Adrenal gland (tissue), 12 donors: ENCODE measurements around the gene OSBP2. TPM values are rescaled to one million over a fixed set of nuclear protein-coding genes. Genes with fewer than 3 reads are reported as not detected.
A peak's percentile ranks its signal among the peaks of the same experiment; 100 is the strongest.

ENCODE experiments used
- DNase-seq, 7 donors: peaks; one replicate each; pipeline ENCODE4 v3.0.0-alpha.2; 2019 to 2020
- H3K27ac ChIP-seq, 5 donors: fragments of 200-600 bp; sonication (generic) in 4 of 5; 1 replicate in 3 of 5; 2 replicates in 2 of 5; pipeline versions ENCODE4 v1.5.1 to v1.8.0; 2016 to 2020; ENCODE audit warnings: mild to moderate bottlenecking in 1 of 5
- H3K27me3 ChIP-seq: fragments of 200-600 bp; 2 replicates; pipeline ENCODE4 v1.8.0; 2021
- H3K36me3 ChIP-seq, 2 donors: fragments of 200-600 bp; replicated peaks in 1 of 2; 1 replicate in 1 of 2; 2 replicates in 1 of 2; pipeline versions ENCODE4 v1.5.1 to v1.8.0; 2018 to 2022
- H3K4me1 ChIP-seq, 2 donors: fragments of 200-600 bp; replicated peaks in 1 of 2; 1 replicate in 1 of 2; 2 replicates in 1 of 2; pipeline versions ENCODE4 v1.5.1 to v1.8.0; 2018 to 2021
- H3K4me3 ChIP-seq, 4 donors: fragments of 200-600 bp; sonication (generic) in 3 of 4; one replicate each; pipeline ENCODE4 v1.5.1; 2016 to 2018
- H3K9me3 ChIP-seq, 3 donors: fragments of 200-600 bp; sonication (generic) in 1 of 3; replicated peaks in 1 of 3; 1 replicate in 2 of 3; 2 replicates in 1 of 3; pipeline versions ENCODE4 v1.5.1 to v1.8.0; 2016 to 2021
- CTCF ChIP-seq, 6 experiments: fragments of 450-650 bp in 4 of 6; fragments of 200-600 bp in 2 of 6; sonication (generic) in 1 of 6; IDR thresholded peaks; 1 replicate in 5 of 6; 2 replicates in 1 of 6; pipeline versions ENCODE4 v1.5.1 to v1.8.0; 2016 to 2021; ENCODE audit warnings: antibody characterized with exemption in 6 of 6, mild to moderate bottlenecking in 2 of 6, moderate library complexity in 1 of 6
- POLR2A ChIP-seq, 2 donors: fragments of 450-650 bp; IDR thresholded peaks; one replicate each; pipeline ENCODE4 v1.6.1; 2017; ENCODE audit warnings: antibody characterized with exemption in 2 of 2, mild to moderate bottlenecking in 2 of 2, moderate library complexity in 1 of 2
- WGBS, 4 donors: extraction: QIAGEN DNeasy Blood & Tissue Kit in 2 of 4; methylation state at CpG; one replicate each; pipeline versions ENCODE4 v1.1.5 to v1.1.7; 2013 to 2017; 5-methylcytosine and 5-hydroxymethylcytosine counted together
- intact Hi-C, 2 donors: fragments of 100-400 bp; cut with DNase I; formaldehyde crosslinking; loops; one replicate each; pipeline versions ENCODE4 v1.14.1 to v1.15.0; 2022 to 2023
- polyA plus RNA-seq, 3 donors: library from polyadenylated mRNA; stranded (reverse); fragments of 200-250 nt in 2 of 3; fragments of 350-450 nt in 1 of 3; fragmentation: Illumina TruSeq in 1 of 3; extraction: RNeasy Lipid Tissue Mini Kit (QIAGEN cat#74804) in 1 of 3; gene quantifications; one replicate each; pipeline ENCODE4 v1.2.3, GENCODE V29; 2013 to 2014
- total RNA-seq, 9 donors: library from RNA; depleted of rRNA in 4 of 9; stranded (reverse); fragments of >200 nt in 4 of 9; fragments of 120-200 nt in 1 of 9; fragmentation: NEBNext Ultra II Directional in 1 of 9; extraction: Animal tissue kit (Norgen Biotek cat#: 25700) in 1 of 9; gene quantifications; one replicate each; pipeline versions ENCODE4 v1.1.0 to v1.2.4, GENCODE V29; 2013 to 2023
- donor health status: healthy with polysubstance abuse.
- donor health status: Bipolar disorder and iron deficiency.
- donor health status: DM: yes; HTN: yes; CAD: no.
- donor health status: DM: no; HTN: no; CAD: no.
- donor health status: DM: no; HTN: no; CAD: no.
- donor health status: DM: yes; HTN: yes; CAD: no.

OSBP2 gene
- total and polyA plus RNA-seq, 12 donors: 7.3 to 35.6 (median 19.7) TPM

DNA sequence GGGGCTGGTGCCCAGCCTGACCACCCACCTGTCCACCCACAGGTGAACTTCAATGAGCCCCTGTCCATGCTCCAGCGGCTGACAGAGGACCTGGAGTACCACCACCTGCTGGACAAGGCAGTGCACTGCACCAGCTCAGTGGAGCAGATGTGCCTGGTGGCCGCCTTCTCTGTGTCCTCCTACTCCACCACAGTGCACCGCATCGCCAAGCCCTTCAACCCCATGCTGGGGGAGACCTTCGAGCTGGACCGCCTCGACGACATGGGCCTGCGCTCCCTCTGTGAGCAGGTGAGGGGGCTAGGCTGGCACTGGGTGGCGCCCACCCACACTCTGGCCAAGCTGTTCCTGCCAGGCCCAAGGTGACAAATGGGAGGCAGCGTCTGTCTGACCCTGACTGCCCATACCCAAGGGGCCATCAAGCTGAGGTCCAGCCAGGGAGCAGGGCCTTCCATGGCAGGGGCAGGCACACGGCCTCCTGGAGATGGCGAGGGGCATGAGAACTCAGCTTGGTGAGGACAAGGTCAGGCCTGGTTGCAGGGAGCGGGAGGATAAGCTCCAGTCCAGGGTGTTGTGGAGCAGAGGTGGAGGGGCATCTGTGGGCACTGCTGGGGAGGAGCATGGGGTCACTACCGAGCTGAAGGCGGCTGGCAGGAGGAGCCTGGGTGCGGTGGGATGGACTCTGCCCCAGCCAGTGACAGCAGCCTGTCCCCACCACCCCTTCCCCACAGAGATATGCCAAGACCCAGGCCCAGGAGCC, 196.2 kb downstream of the OSBP2 start:
- peak in 4 of 7 donors; percentile 36 to 75 (median 53) for DNase-seq
- WGBS, 4 donors: 77 to 83% (median 80%) methylated on average over 6 to 17 of the region's 17 CpGs
- intact Hi-C loops: no loop called here

DNA sequence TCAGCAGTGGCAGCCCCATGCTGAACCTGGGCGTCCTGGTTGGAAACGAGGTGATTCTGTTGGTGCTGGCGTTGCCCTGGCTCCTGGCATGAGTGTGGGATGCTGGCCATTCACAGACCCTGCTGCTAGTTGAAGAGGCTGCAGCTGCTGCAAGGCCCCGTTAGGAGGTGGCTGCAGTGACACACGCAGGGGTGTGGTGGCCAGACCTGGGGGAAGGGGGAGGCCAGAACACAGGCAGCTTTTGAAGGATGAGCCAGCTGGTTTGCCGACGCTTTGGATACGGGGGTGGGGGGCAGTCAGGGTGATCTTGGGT, 196.7 kb downstream of the OSBP2 start:
- H3K27me3 ChIP-seq: no peaks in the 10 kb centered on the region
- intact Hi-C loops: no loop called here
- H3K4me3 ChIP-seq: no peak overlapping the region
- no peak overlapping the region for H3K27ac ChIP-seq
- peak in 2 of 7 donors; percentile 7 to 39 for DNase-seq
- no peaks in the 10 kb centered on the region for H3K9me3 ChIP-seq
- no peaks in the 10 kb centered on the region for H3K4me1 ChIP-seq
- TF ChIP-seq CTCF (IDR thresholded peaks at IDR 0.05) (no peak), POLR2A (IDR thresholded peaks at IDR 0.05) (no peak)
- WGBS, 4 donors: 60 to 95% (median 86%) methylated on average over 1 to 8 of the region's 8 CpGs; no CpG with 5 or more reads in 1 of the 4 donors
- H3K36me3 ChIP-seq: peaks cover 0 to 8% of the 10 kb centered on the region in 2 donors

More for the DNA sequence above, 196.2 kb downstream of the OSBP2 start:
- Histone ChIP-seq H3K36me3 (peaks cover 0 to 8% of the 10 kb centered on the region in 2 donors), H3K27ac (no peak overlapping the region), H3K9me3 (no peaks in the 10 kb centered on the region), H3K4me3 (no peak overlapping the region), H3K4me1 (no peaks in the 10 kb centered on the region), H3K27me3 (no peaks in the 10 kb centered on the region)
- TF ChIP-seq CTCF (IDR thresholded peaks at IDR 0.05) (peak; percentile 62 to 74 (median 70)), POLR2A (IDR thresholded peaks at IDR 0.05) (no peak)

DNA sequence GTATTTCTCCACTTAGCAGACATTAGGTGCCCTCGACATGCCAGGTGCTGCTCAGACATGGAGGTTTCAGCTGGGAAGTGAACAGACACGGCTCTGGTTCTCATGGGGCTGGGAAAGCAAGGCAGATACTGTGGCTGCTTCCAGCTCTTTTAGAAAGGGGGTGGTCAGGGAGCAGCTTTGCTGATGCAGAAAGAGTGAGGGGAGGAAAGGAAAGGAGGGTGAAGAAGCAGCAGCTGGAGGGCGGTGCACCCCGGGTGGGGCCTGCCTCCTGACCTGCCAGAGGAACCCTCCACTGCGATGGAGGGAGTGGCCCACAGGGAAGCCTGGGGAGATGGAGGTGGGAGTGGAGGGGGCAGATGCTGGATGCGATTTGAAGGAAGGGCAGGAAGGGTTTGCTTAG, 197.1 kb downstream of the OSBP2 start:
- DNase-seq: no peak
- Histone ChIP-seq H3K4me3 (no peak overlapping the region), H3K36me3 (peaks cover 0 to 8% of the 10 kb centered on the region in 2 donors), H3K27ac (no peak overlapping the region), H3K4me1 (no peaks in the 10 kb centered on the region), H3K9me3 (no peaks in the 10 kb centered on the region), H3K27me3 (no peaks in the 10 kb centered on the region)
- 86 to 91% (median 88%) methylated on average over 6 of the region's 6 CpGs for WGBS, 4 donors
- intact Hi-C loops: no loop called here
- TF ChIP-seq POLR2A (IDR thresholded peaks at IDR 0.05) (no peak), CTCF (IDR thresholded peaks at IDR 0.05) (no peak)

- DNase-seq: peak in 1 of 7 donors; percentile 36
- H3K4me3 ChIP-seq: no peak overlapping the region
- intact Hi-C loops: no loop called here
- H3K27ac ChIP-seq: no peak overlapping the region
- no peaks in the 10 kb centered on the region for H3K27me3 ChIP-seq
- no peaks in the 10 kb centered on the region for H3K9me3 ChIP-seq
- 92 to 96% (median 95%) methylated on average over 4 to 8 of the region's 8 CpGs for WGBS, 4 donors
- peaks cover 0 to 8% of the 10 kb centered on the region in 2 donors for H3K36me3 ChIP-seq
- H3K4me1 ChIP-seq: no peaks in the 10 kb centered on the region
- no peak for TF ChIP-seq CTCF (IDR thresholded peaks at IDR 0.05)
- no peak for TF ChIP-seq POLR2A (IDR thresholded peaks at IDR 0.05)
Measured at GRCh38 chr22:30892286-30892685, 197.6 kb downstream of the OSBP2 start.
